ENCODE measurements around the gene BMP8A.

Gene BMP8A

DNA sequence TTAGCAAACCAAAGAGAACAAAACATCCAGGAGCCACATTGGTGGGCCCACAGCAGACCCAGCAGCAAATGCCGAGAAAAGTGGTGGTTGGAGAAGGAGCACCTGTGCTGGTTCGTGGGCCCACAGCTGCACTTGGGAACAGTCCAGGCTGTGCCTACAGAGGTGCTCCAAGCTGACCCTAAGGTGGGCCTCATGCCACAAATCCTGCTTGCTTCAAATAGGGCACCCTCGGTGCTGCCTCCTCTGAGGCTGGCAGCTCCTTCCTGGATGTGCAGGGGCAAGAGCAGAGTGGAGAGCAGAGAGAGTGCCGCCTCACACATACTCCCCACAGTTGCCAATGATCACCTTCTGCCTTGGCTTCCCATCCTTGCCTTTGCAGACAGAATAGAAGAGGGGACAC lies 40.1 kb downstream of the BMP8A start:
- no peaks in the 10 kb centered on the region for H3K4me1 ChIP-seq (ENCODE audit: control insufficient read depth, insufficient read depth, low read length)
- no peak overlapping the region for H3K27ac ChIP-seq (ENCODE audit: low read depth, low read length)
- no peaks in the 10 kb centered on the region for H3K27me3 ChIP-seq (ENCODE audit: control insufficient read depth, insufficient read depth, low read length)
- no peak overlapping the region for H3K4me3 ChIP-seq (ENCODE audit: low read depth, low read length)
- no peak overlapping the region for H3K9ac ChIP-seq (ENCODE audit: low read length)
- 0 out of 2 replicates have a peak, but pooled peaks cover 20% of the 10 kb centered on the region for H3K36me3 ChIP-seq (ENCODE audit: control insufficient read depth, insufficient read depth, low read length)
- H3K9me3 ChIP-seq (ENCODE audit: control insufficient read depth, insufficient read depth, low read depth, low read length), result no peaks in the 10 kb centered on the region

- Histone ChIP-seq H3K4me1 (ENCODE audit: control insufficient read depth, insufficient read depth, low read length) (no peaks in the 10 kb centered on the region), H3K9me3 (ENCODE audit: control insufficient read depth, insufficient read depth, low read depth, low read length) (no peaks in the 10 kb centered on the region), H3K36me3 (ENCODE audit: control insufficient read depth, insufficient read depth, low read length) (peaks cover 16% of the 10 kb centered on the region; the same call in 1 of the 2 replicates), H3K27me3 (ENCODE audit: control insufficient read depth, insufficient read depth, low read length) (no peaks in the 10 kb centered on the region), H3K27ac (ENCODE audit: low read depth, low read length) (no peak overlapping the region), H3K4me3 (ENCODE audit: low read depth, low read length) (no peak overlapping the region), H3K9ac (ENCODE audit: low read length) (no peak overlapping the region)
Measured at GRCh38 chr1:39533442-39533841, 42.0 kb downstream of the BMP8A start.

- Histone ChIP-seq H3K27ac (ENCODE audit: low read depth, low read length) (no peak overlapping the region), H3K27me3 (ENCODE audit: control insufficient read depth, insufficient read depth, low read length) (no peaks in the 10 kb centered on the region), H3K36me3 (ENCODE audit: control insufficient read depth, insufficient read depth, low read length) (peaks cover 18% of the 10 kb centered on the region), H3K4me1 (ENCODE audit: control insufficient read depth, insufficient read depth, low read length) (no peaks in the 10 kb centered on the region), H3K9ac (ENCODE audit: low read length) (no peak overlapping the region), H3K4me3 (ENCODE audit: low read depth, low read length) (no peak overlapping the region), H3K9me3 (ENCODE audit: control insufficient read depth, insufficient read depth, low read depth, low read length) (no peaks in the 10 kb centered on the region)
Measured at GRCh38 chr1:39538531-39539251, 47.3 kb downstream of the BMP8A start.

DNA sequence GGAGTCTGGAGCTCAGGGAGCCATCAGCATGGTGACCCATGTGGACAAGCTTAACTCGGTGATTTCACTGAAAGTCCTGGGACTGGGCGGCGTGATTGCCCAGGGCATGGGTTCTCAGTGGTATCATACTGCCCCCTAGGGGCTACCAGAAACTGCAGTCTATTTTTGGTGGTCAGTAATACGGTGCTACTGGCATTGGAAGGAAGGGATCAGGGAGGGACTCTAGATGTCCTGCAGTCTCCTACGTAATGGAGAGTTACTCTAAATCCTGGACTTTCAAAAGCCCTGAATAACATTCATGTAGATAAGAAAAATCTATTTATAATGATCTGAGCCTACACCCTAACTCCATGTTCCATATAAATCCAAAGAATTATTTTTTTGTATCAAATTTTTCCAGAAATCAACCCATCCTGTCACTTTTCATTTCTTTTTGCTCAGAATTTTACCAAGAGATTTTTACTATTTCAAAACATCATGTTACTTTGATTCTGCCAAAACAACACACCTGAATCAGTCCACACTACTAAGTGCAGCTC lies 47.9 kb downstream of the BMP8A start:
- Histone ChIP-seq H3K27me3 (ENCODE audit: control insufficient read depth, insufficient read depth, low read length) (no peaks in the 10 kb centered on the region), H3K4me1 (ENCODE audit: control insufficient read depth, insufficient read depth, low read length) (no peaks in the 10 kb centered on the region), H3K36me3 (ENCODE audit: control insufficient read depth, insufficient read depth, low read length) (peaks cover 18% of the 10 kb centered on the region), H3K9ac (ENCODE audit: low read length) (no peak overlapping the region), H3K27ac (ENCODE audit: low read depth, low read length) (no peak overlapping the region), H3K4me3 (ENCODE audit: low read depth, low read length) (no peak overlapping the region), H3K9me3 (ENCODE audit: control insufficient read depth, insufficient read depth, low read depth, low read length) (no peaks in the 10 kb centered on the region)

GRCh38 chr1:39540504-39541031 lies 49.1 kb downstream of the BMP8A start:
- H3K27ac ChIP-seq (ENCODE audit: low read depth, low read length), result no peak overlapping the region
- no peaks in the 10 kb centered on the region for H3K27me3 ChIP-seq (ENCODE audit: control insufficient read depth, insufficient read depth, low read length)
- peaks cover 15% of the 10 kb centered on the region for H3K36me3 ChIP-seq (ENCODE audit: control insufficient read depth, insufficient read depth, low read length)
- H3K9me3 ChIP-seq (ENCODE audit: control insufficient read depth, insufficient read depth, low read depth, low read length), result no peaks in the 10 kb centered on the region
- no peaks in the 10 kb centered on the region for H3K4me1 ChIP-seq (ENCODE audit: control insufficient read depth, insufficient read depth, low read length)
- H3K4me3 ChIP-seq (ENCODE audit: low read depth, low read length), result no peak overlapping the region
- H3K9ac ChIP-seq (ENCODE audit: low read length), result no peak overlapping the region

DNA sequence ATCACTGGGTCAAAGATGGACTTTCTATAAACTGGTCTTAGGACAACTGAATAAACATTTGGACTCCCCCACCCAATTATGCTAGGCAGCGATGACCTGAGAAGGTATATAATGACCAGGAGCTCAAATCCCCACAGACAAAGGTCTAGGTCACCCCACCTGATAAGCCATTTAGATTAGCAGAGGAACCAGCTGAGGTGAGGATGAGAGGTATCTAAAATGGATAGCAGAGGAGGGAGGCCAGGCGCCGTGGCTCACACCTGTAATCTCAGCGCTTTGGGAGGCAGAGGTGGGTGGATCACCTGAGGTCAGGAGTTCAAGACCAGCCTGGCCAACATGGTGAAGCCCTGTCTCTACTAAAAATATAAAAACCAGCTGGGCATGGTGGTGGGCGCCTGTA lies 51.5 kb downstream of the BMP8A start:
- no peaks in the 10 kb centered on the region for H3K4me1 ChIP-seq (ENCODE audit: control insufficient read depth, insufficient read depth, low read length)
- H3K4me3 ChIP-seq (ENCODE audit: low read depth, low read length), result no peak overlapping the region
- H3K9me3 ChIP-seq (ENCODE audit: control insufficient read depth, insufficient read depth, low read depth, low read length), result no peaks in the 10 kb centered on the region
- H3K27ac ChIP-seq (ENCODE audit: low read depth, low read length), result no peak overlapping the region
- H3K36me3 ChIP-seq (ENCODE audit: control insufficient read depth, insufficient read depth, low read length), result peaks cover 28% of the 10 kb centered on the region
- no peaks in the 10 kb centered on the region for H3K27me3 ChIP-seq (ENCODE audit: control insufficient read depth, insufficient read depth, low read length)
- H3K9ac ChIP-seq (ENCODE audit: low read length), result no peak overlapping the region

- peaks cover 38% of the 10 kb centered on the region for H3K36me3 ChIP-seq (ENCODE audit: control insufficient read depth, insufficient read depth, low read length)
- no peaks in the 10 kb centered on the region for H3K9me3 ChIP-seq (ENCODE audit: control insufficient read depth, insufficient read depth, low read depth, low read length)
- H3K4me1 ChIP-seq (ENCODE audit: control insufficient read depth, insufficient read depth, low read length), result no peaks in the 10 kb centered on the region
- no peak overlapping the region for H3K4me3 ChIP-seq (ENCODE audit: low read depth, low read length)
- no peaks in the 10 kb centered on the region for H3K27me3 ChIP-seq (ENCODE audit: control insufficient read depth, insufficient read depth, low read length)
- no peak overlapping the region for H3K9ac ChIP-seq (ENCODE audit: low read length)
- no peak overlapping the region for H3K27ac ChIP-seq (ENCODE audit: low read depth, low read length)
Measured at GRCh38 chr1:39544327-39544726, 52.9 kb downstream of the BMP8A start.

GRCh38 chr1:39545531-39545930 lies 54.1 kb downstream of the BMP8A start:
- no peaks in the 10 kb centered on the region for H3K27me3 ChIP-seq (ENCODE audit: control insufficient read depth, insufficient read depth, low read length)
- no peaks in the 10 kb centered on the region for H3K9me3 ChIP-seq (ENCODE audit: control insufficient read depth, insufficient read depth, low read depth, low read length)
- no peak overlapping the region for H3K4me3 ChIP-seq (ENCODE audit: low read depth, low read length)
- H3K27ac ChIP-seq (ENCODE audit: low read depth, low read length), result no peak overlapping the region
- no peaks in the 10 kb centered on the region for H3K4me1 ChIP-seq (ENCODE audit: control insufficient read depth, insufficient read depth, low read length)
- H3K36me3 ChIP-seq (ENCODE audit: control insufficient read depth, insufficient read depth, low read length), result peaks cover 36% of the 10 kb centered on the region
- no peak overlapping the region for H3K9ac ChIP-seq (ENCODE audit: low read length)

- Histone ChIP-seq H3K27ac (ENCODE audit: low read depth, low read length) (no peak overlapping the region), H3K4me3 (ENCODE audit: low read depth, low read length) (no peak overlapping the region), H3K27me3 (ENCODE audit: control insufficient read depth, insufficient read depth, low read length) (no peaks in the 10 kb centered on the region), H3K36me3 (ENCODE audit: control insufficient read depth, insufficient read depth, low read length) (peaks cover 16% of the 10 kb centered on the region), H3K9ac (ENCODE audit: low read length) (no peak overlapping the region), H3K9me3 (ENCODE audit: control insufficient read depth, insufficient read depth, low read depth, low read length) (no peaks in the 10 kb centered on the region), H3K4me1 (ENCODE audit: control insufficient read depth, insufficient read depth, low read length) (no peaks in the 10 kb centered on the region)
Measured at GRCh38 chr1:39554277-39554676, 62.8 kb downstream of the BMP8A start.

DNA sequence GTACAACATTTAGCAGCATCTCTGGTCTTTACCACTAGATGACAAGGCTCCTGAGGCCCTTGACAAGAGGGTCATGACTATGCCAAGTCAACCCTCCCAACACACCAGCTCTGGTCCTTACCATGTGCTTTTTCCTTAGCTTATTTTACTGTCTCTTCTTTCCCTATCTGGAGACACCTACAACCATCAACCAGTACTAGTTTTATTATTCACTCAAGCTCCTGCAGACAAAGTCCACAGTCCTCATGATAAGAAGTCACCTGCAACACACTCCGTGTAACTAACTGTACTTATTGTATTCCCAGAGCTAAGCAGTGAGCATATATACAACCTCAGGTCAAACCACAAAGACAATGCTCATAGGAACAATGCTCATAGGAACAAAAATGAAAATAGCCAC lies 69.8 kb downstream of the BMP8A start:
- Histone ChIP-seq H3K36me3 (ENCODE audit: control insufficient read depth, insufficient read depth, low read length) (peaks cover 70% of the 10 kb centered on the region), H3K27me3 (ENCODE audit: control insufficient read depth, insufficient read depth, low read length) (no peaks in the 10 kb centered on the region), H3K27ac (ENCODE audit: low read depth, low read length) (no peak overlapping the region), H3K9ac (ENCODE audit: low read length) (no peak overlapping the region), H3K4me1 (ENCODE audit: control insufficient read depth, insufficient read depth, low read length) (no peaks in the 10 kb centered on the region), H3K4me3 (ENCODE audit: low read depth, low read length) (no peak overlapping the region), H3K9me3 (ENCODE audit: control insufficient read depth, insufficient read depth, low read depth, low read length) (no peaks in the 10 kb centered on the region)

DNA sequence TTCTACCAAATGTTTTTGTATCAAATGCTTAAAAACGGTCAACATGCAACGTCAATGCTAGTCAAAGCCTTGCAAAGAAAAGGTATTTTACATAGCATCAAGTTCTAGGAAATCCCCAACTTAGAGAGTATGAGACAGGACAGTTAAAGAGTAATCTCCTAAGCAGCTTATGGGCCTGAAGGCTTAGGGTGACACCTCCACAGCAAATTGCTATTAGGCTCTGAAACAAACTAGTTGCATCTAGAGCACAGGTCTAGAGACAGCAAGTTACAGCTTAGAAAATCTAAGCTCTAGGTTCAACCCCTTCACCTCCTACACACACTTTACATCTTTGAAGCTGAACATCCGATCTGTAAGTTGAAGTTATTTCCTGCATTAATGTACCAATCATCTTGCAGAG lies 71.5 kb downstream of the BMP8A start:
- H3K27ac ChIP-seq (ENCODE audit: low read depth, low read length), result no peak overlapping the region

More for the DNA sequence above, 71.5 kb downstream of the BMP8A start:
- Histone ChIP-seq H3K4me1 (ENCODE audit: control insufficient read depth, insufficient read depth, low read length) (no peaks in the 10 kb centered on the region), H3K36me3 (ENCODE audit: control insufficient read depth, insufficient read depth, low read length) (peaks cover 86% of the 10 kb centered on the region), H3K27me3 (ENCODE audit: control insufficient read depth, insufficient read depth, low read length) (no peaks in the 10 kb centered on the region), H3K4me3 (ENCODE audit: low read depth, low read length) (no peak overlapping the region), H3K9ac (ENCODE audit: low read length) (no peak overlapping the region), H3K9me3 (ENCODE audit: control insufficient read depth, insufficient read depth, low read depth, low read length) (no peaks in the 10 kb centered on the region)
